ENCODE data around the gene PTCHD1. TPM values are rescaled to one million over a fixed set of nuclear protein-coding genes. Genes with fewer than 3 reads are reported as not detected.

PTCHD1 gene
- total RNA-seq, 1 experiment from 2014 or later: 4.2 TPM

GRCh38 chrX:23364416-23364815, 29.8 kb downstream of the PTCHD1 start (continued):
- TF ChIP-seq USF1 (CRISPR knock-in tag; IDR thresholded peaks at IDR 0.05): no peak

GRCh38 chrX:23365541-23365940, 30.9 kb downstream of the PTCHD1 start:
- Mint-ChIP-seq H3K9me3 (peaks cover 12% of the 10 kb centered on the region; the same call in 1 of the 2 replicates), H3K4me3 (no peak overlapping the region), H3K4me1 (0 out of 2 replicates have a peak, but pooled peaks cover 2% of the 10 kb centered on the region), H3K36me3 (peaks cover 22% of the 10 kb centered on the region), H3K27ac (no peak overlapping the region), H3K27me3 (ENCODE audit: low read depth) (no peaks in the 10 kb centered on the region)
- no peak for DNase-seq (ENCODE audit: low spot score)
- ChIA-PET CTCF (no interaction called here), POLR2A (no interaction called here)
- no peak for TF ChIP-seq USF2 (CRISPR knock-in tag; IDR thresholded peaks at IDR 0.05)
- TF ChIP-seq ZNF532 (CRISPR knock-in tag; IDR thresholded peaks at IDR 0.05; ENCODE audit: borderline replicate concordance): no peak
- no peak for ATAC-seq

- H3K27me3 Mint-ChIP-seq (ENCODE audit: low read depth): no peaks in the 10 kb centered on the region
- H3K9me3 Mint-ChIP-seq: peaks cover 12% of the 10 kb centered on the region; the same call in 1 of the 2 replicates
- ATAC-seq: no peak
- ChIA-PET POLR2A (no interaction called here), CTCF (no interaction called here)
- no peak for DNase-seq (ENCODE audit: low spot score)
- H3K36me3 Mint-ChIP-seq: peaks cover 22% of the 10 kb centered on the region
- TF ChIP-seq ATF3 (CRISPR knock-in tag; conservative IDR thresholded peaks at IDR 0.05) (no peak), SMAD3 (CRISPR knock-in tag; IDR thresholded peaks at IDR 0.05; ENCODE audit: borderline replicate concordance) (no peak), E2F1 (CRISPR knock-in tag; IDR thresholded peaks at IDR 0.05) (no peak), NFATC4 (CRISPR knock-in tag; IDR thresholded peaks at IDR 0.05) (no peak)
- H3K4me3 Mint-ChIP-seq: no peak overlapping the region
- H3K4me1 Mint-ChIP-seq: 0 out of 2 replicates have a peak, but pooled peaks cover 2% of the 10 kb centered on the region
- no peak overlapping the region for H3K27ac Mint-ChIP-seq
These were observed 32.3 kb downstream of the PTCHD1 start for GRCh38 chrX:23366914-23367313.

GRCh38 chrX:23369027-23369426, 34.4 kb downstream of the PTCHD1 start:
- no peaks in the 10 kb centered on the region for H3K27me3 Mint-ChIP-seq (ENCODE audit: low read depth)
- ATAC-seq: no peak
- H3K4me1 Mint-ChIP-seq: 0 out of 2 replicates have a peak, but pooled peaks cover 12% of the 10 kb centered on the region
- H3K9me3 Mint-ChIP-seq: no peaks in the 10 kb centered on the region
- ChIA-PET CTCF (no interaction called here), POLR2A (no interaction called here)
- H3K27ac Mint-ChIP-seq: no peak overlapping the region
- H3K4me3 Mint-ChIP-seq: no peak overlapping the region
- DNase-seq (ENCODE audit: low spot score): no peak
- H3K36me3 Mint-ChIP-seq: peaks cover 4% of the 10 kb centered on the region
- TF ChIP-seq SP1 (CRISPR knock-in tag; conservative IDR thresholded peaks at IDR 0.05) (no peak), CTCF (IDR thresholded peaks at IDR 0.05) (no peak), PRDM15 (CRISPR knock-in tag; IDR thresholded peaks at IDR 0.05) (no peak), STAT6 (CRISPR knock-in tag; conservative IDR thresholded peaks at IDR 0.05; ENCODE audit: low read depth) (no peak), ZNF121 (CRISPR knock-in tag; IDR thresholded peaks at IDR 0.05) (no peak), PRRX2 (CRISPR knock-in tag; IDR thresholded peaks at IDR 0.05) (no peak), EMX1 (CRISPR knock-in tag; IDR thresholded peaks at IDR 0.05) (no peak)
